Endodermal cell (in vitro differentiated cells): ENCODE measurements around the gene STK39. TPM values are rescaled to one million over a fixed set of nuclear protein-coding genes. Genes with fewer than 3 reads are reported as not detected.

ENCODE experiments used
- DNase-seq: peaks from one replicate; pipeline ENCODE4 v3.0.0-alpha.2; 2017
- H3K27ac ChIP-seq: 2 replicates; pipeline ENCODE4 v1.5.1; 2013; ENCODE audit warnings: mild to moderate bottlenecking, low read depth, low read length, moderate library complexity
- H3K27me3 ChIP-seq: 2 replicates; pipeline ENCODE4 v1.6.1; 2013; ENCODE audit warnings: mild to moderate bottlenecking, low read length, moderate library complexity; ENCODE audit not compliant: insufficient read depth, control insufficient read depth, poor library complexity, severe bottlenecking
- H3K36me3 ChIP-seq: 2 replicates; pipeline ENCODE4 v1.7.0; 2013; ENCODE audit warnings: mild to moderate bottlenecking, low read length, moderate library complexity; ENCODE audit not compliant: control insufficient read depth, insufficient read depth
- H3K4me1 ChIP-seq: one replicate; pipeline ENCODE4 v1.7.0; 2013; ENCODE audit warnings: low read length; ENCODE audit not compliant: control insufficient read depth, insufficient read depth
- H3K4me3 ChIP-seq: 2 replicates; pipeline ENCODE4 v1.5.1; 2013; ENCODE audit warnings: mild to moderate bottlenecking, low read length, moderate library complexity
- H3K9ac ChIP-seq: 2 replicates; pipeline ENCODE4 v1.6.1; 2013; ENCODE audit warnings: mild to moderate bottlenecking, low read length, moderate library complexity; ENCODE audit not compliant: poor library complexity, severe bottlenecking; ENCODE audit errors: extremely low read depth
- H3K9me3 ChIP-seq: 2 replicates; pipeline ENCODE4 v1.6.1; 2013; ENCODE audit warnings: mild to moderate bottlenecking, low read length, moderate library complexity; ENCODE audit not compliant: control insufficient read depth
- H3K27ac Mint-ChIP-seq: 2 replicates; pipeline ENCODE4 v1.8.0; 2020; ENCODE audit warnings: mixed read lengths
- H3K27me3 Mint-ChIP-seq: 2 replicates; pipeline ENCODE4 v1.8.0; 2021; ENCODE audit warnings: mild to moderate bottlenecking, mixed read lengths; ENCODE audit not compliant: insufficient read depth
- H3K36me3 Mint-ChIP-seq: 2 replicates; pipeline ENCODE4 v1.8.0; 2020; ENCODE audit warnings: low read depth, mixed read lengths
- H3K4me1 Mint-ChIP-seq: 2 replicates; pipeline ENCODE4 v1.8.0; 2020; ENCODE audit warnings: mixed read lengths
- H3K4me3 Mint-ChIP-seq: 2 replicates; pipeline ENCODE4 v1.8.0; 2020; ENCODE audit warnings: mild to moderate bottlenecking, moderate library complexity, mixed read lengths
- H3K9me3 Mint-ChIP-seq: 2 replicates; pipeline ENCODE4 v1.8.0; 2020; ENCODE audit warnings: mild to moderate bottlenecking, mixed read lengths
- CTCF ChIP-seq: fragments of 200-600 bp; sonication (generic); conservative IDR thresholded peaks from 2 replicates; pipeline ENCODE4 v1.5.0; 2021; ENCODE audit warnings: antibody characterized with exemption, mild to moderate bottlenecking
- WGBS, 2 experiments: methylation state at CpG; one replicate each; pipeline versions ENCODE4 v1.1.5 to v1.1.7; 2013; ENCODE audit warnings: missing lambda C conversion rate in 2 of 2, mixed read lengths in 1 of 2; ENCODE audit not compliant: insufficient coverage in 1 of 2, insufficient read length in 1 of 2; 5-methylcytosine and 5-hydroxymethylcytosine counted together
- total RNA-seq, 2 donors: library from RNA; stranded (reverse); fragmentation: NEBNext Ultra II Directional in 1 of 2; extraction: Animal tissue kit (Norgen Biotek cat#: 25700) in 1 of 2; gene quantifications; 2 replicates in 1 of 2; 3 replicates in 1 of 2; pipeline ENCODE4 v1.2.1, GENCODE V29; 2021

The STK39 gene
- total RNA-seq, 2 donors from 2014 or later: 22.3 to 31.5 TPM

- Histone ChIP-seq H3K4me3 (no peak overlapping the region), H3K36me3 (no peaks in the 10 kb centered on the region), H3K9me3 (no peaks in the 10 kb centered on the region), H3K27ac (no peak overlapping the region), H3K4me1 (no peaks in the 10 kb centered on the region), H3K27me3 (peaks cover 96% of the 10 kb centered on the region), H3K9ac (no peak overlapping the region)
- no peak for DNase-seq
- H3K9me3 Mint-ChIP-seq: no peaks in the 10 kb centered on the region
- no peak overlapping the region for H3K27ac Mint-ChIP-seq
- H3K36me3 Mint-ChIP-seq: peaks cover 4% of the 10 kb centered on the region
- H3K27me3 Mint-ChIP-seq: peaks cover 86% of the 10 kb centered on the region
- WGBS, 2 experiments: 90 to 100% methylated on average over 1 of the region's 1 CpG
- no peaks in the 10 kb centered on the region for H3K4me1 Mint-ChIP-seq
- H3K4me3 Mint-ChIP-seq: no peak overlapping the region
- no peak for TF ChIP-seq CTCF
Measured at GRCh38 chr2:167992278-167992677, 255.1 kb downstream of the STK39 start.

GRCh38 chr2:167990062-167990461, 257.3 kb downstream of the STK39 start:
- Mint-ChIP-seq H3K9me3 (no peaks in the 10 kb centered on the region), H3K27ac (no peak overlapping the region), H3K27me3 (peaks cover 86% of the 10 kb centered on the region), H3K36me3 (no peaks in the 10 kb centered on the region), H3K4me3 (no peak overlapping the region), H3K4me1 (peaks cover 5% of the 10 kb centered on the region)
- Histone ChIP-seq H3K9ac (no peak overlapping the region), H3K9me3 (no peaks in the 10 kb centered on the region), H3K36me3 (no peaks in the 10 kb centered on the region), H3K27me3 (peaks cover 97% of the 10 kb centered on the region), H3K4me3 (no peak overlapping the region), H3K27ac (no peak overlapping the region), H3K4me1 (peaks cover 3% of the 10 kb centered on the region)
- no peak for DNase-seq
- 92 to 96% methylated on average over 3 to 4 of the region's 4 CpGs for WGBS, 2 experiments
- no peak for TF ChIP-seq CTCF

GRCh38 chr2:167988296-167988695, 259.1 kb downstream of the STK39 start:
- Histone ChIP-seq H3K27me3 (peaks cover 100% of the 10 kb centered on the region), H3K4me1 (peaks cover 3% of the 10 kb centered on the region), H3K4me3 (no peak overlapping the region), H3K27ac (no peak overlapping the region), H3K36me3 (no peaks in the 10 kb centered on the region), H3K9ac (no peak overlapping the region), H3K9me3 (no peaks in the 10 kb centered on the region)
- H3K27ac Mint-ChIP-seq: no peak overlapping the region
- no peaks in the 10 kb centered on the region for H3K9me3 Mint-ChIP-seq
- TF ChIP-seq CTCF: no peak
- no peak overlapping the region for H3K4me3 Mint-ChIP-seq
- H3K27me3 Mint-ChIP-seq: peaks cover 97% of the 10 kb centered on the region
- WGBS, 2 experiments: 81 to 82% methylated on average over 2 of the region's 2 CpGs
- no peak for DNase-seq
- peaks cover 5% of the 10 kb centered on the region for H3K4me1 Mint-ChIP-seq
- H3K36me3 Mint-ChIP-seq: peaks cover 4% of the 10 kb centered on the region
